T-helper 1 cell (primary cell): ENCODE results near the gene CCDC178.
"Not testable (repeated sequence)": the region's sequence is repeated elsewhere in the genome, so short reads cannot be mapped to it uniquely, and the experiment has no call there.

ENCODE experiments used
- DNase-seq, 5 donors: peaks; one replicate each; pipeline ENCODE4 v3.0.0-alpha.2; 2012 to 2020

Gene CCDC178

DNA sequence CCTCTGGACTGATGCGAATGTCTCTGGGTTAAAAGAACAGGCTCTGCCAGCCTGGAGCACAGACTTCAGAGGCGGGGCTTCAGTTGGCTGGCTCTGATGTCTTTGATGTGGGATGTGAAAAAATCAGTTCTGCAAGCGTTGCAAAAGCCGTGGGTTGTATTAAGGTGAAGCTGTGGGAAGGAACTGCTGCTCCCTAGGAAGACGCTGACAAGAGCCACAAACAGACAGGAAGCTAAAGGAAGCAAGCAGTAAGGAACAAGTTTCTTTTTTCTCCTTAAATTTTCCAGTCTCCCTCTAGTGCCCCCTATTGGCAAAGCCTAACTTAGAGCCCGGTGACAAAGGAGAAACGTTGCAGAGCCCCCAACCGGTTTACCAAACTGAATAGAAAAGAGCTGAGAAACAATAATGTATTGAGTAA, 239.0 kb downstream of the CCDC178 start:
- DNase-seq = no peak

- DNase-seq = no peak
Measured at GRCh38 chr18:33195795-33196194, 244.7 kb downstream of the CCDC178 start.

- no peak for DNase-seq
Measured at GRCh38 chr18:33194793-33195192, 245.7 kb downstream of the CCDC178 start.

DNA sequence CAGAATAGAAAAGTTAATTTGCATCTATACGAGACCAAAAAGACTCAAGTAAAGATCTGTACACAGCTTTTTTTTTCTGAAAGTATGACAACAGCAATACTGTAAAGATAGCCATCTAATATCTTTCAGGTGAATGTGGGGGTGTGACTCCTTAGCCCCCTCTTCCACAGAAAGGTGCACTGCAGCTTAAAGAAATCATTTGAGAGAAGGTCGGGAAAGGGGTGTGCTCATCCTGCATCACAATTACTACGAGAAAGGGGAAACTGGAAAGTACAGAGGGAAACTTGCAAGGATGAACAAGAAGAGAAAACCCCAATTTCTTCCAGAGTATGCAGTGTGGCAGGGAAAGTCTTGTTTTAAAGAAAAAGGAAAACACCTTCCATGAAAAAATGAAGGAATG, 255.6 kb downstream of the CCDC178 start:
- DNase-seq = no peak

DNA sequence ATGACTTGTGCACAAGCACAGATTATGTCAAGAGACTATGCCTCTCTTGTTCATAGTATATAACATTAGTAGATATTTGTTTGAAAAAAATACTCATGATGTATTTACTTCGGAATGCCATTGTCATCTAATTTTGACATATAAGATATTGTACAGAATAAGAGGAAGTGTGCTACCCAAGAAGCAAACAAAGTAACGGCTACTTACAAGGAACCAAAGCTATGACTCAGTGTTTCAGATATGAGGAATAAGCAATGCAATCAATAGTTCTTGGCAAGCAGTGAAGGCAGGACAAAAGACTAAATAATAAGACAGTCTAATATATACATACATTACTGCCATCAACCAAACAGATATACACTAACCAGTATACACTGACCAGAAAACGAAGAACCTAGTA, 256.3 kb downstream of the CCDC178 start:
- no peak for DNase-seq

- DNase-seq = no peak
Measured at GRCh38 chr18:33183136-33183535, 257.4 kb downstream of the CCDC178 start.

DNA sequence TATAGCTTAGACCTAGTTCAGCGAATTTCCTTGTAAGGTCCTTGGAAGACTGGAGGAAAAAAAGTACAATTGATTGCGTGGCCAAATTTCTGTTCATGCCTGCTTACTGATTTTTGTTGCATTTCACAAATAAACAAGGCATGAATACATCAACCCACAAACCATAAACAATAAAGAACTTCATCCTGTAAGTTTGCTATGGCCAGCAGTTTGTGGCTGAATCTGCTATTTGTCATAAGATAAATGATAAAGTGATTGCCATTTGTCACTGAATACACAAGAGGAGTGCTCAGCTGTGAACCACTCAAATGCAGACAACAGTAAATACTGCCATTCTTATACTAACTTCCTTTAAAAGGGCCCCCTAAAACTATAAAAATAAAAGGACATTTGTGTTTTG, 259.5 kb downstream of the CCDC178 start:
- DNase-seq = no peak

DNA sequence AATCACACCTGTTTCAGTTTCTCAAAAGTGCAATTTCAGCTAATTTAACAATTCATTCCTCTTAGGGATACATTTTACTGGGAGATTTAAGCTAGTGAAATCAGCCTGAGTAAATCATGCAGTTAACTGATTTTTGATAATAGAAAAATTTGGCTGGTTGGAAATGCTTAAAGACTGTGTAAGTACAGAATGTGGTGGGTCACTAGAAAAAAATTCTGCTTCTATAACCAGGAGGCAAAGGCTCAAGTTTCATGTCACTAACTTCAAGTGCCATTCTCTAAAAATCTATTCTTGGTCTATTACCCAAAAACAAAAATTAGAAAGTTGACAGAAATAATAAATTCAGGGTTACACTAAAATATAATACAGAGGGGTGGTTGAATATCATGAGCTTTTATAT, 271.3 kb downstream of the CCDC178 start:
- no peak for DNase-seq

DNA sequence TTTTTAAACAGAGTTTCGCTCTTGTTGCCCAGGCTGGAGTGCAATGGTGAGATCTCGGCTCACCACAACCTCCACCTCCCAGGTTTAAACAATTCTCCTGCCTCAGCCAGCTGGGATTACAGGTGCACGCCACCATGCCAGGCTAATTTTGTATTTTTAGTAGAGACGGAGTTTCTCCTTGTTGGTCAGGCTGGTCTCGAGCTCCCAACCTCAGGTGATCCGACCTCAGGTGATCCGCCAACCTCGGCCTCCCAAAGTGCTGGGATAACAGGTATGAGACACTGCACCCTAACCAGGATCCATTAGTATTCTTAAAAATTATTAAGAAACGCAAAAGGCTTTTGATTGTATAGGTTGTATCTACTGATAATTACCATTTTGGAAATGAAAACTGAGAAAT, 276.4 kb downstream of the CCDC178 start:
- DNase-seq = not testable (repeated sequence)

GRCh38 chr18:33161131-33161530, 279.4 kb downstream of the CCDC178 start:
- no peak for DNase-seq

DNA sequence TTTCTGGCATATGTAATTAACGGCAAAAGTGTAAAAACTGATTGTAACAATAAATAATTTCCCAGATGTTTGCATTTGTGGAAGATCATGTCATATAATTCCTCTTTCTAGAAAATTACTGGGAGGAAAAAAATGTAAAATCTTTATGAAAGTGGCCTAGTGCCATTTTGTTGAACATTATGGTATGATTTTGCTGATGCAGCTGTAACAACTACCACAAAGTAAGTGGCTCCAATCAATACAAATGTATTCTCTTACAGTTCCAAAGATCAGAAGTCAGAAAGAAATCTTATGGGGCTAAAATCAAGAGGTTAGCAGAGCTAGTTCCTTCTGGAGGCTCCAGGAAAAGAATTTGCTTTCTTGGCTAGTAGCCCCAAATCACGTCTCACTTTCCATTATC, 281.4 kb downstream of the CCDC178 start:
- DNase-seq = no peak

GRCh38 chr18:33157893-33158292, 282.6 kb downstream of the CCDC178 start:
- no peak for DNase-seq

DNA sequence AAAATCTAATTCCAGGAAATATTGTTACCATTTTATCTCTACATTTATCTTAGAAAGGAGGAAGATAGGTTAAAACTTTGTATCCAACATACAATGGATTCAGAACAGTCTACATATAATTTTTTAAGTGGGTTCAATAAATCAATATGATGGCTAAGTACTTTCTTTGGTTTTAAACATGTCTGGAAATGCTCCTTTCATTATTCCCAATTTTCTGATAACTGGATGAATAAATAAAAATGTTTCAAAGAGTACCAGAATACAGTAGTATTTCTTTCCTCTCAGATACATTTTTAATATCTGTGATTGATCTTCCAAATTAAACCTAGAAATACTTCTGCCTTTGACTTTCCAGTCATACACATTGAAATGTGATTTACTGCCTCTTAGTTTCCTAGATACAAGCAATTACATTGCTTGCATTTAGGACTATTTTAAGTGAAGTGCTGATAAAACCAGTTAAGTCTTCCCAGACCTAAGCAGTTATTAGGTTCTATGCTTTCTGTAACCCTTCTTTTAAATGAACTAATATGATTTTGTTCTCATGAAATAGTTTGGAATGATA, 283.5 kb downstream of the CCDC178 start:
- DNase-seq = no peak

DNA sequence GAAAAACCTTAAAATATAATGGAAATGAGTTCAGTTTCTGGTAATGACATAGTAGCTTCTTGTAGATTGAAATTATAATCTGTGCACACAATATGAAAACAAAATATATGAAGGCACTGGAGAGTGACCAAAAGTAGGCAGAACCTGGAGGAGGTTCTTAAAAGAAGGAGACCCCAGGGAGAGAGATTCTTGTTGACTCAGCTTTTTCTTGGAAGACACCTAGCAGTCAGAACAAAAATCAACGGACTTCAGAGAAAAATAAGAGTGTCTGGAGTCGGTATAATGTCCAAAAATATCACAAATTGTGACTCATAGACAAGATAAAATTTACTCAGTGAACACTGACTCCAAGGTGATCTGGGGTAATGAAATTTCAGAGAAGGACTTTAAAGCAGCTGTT, 286.5 kb downstream of the CCDC178 start:
- DNase-seq = no peak

DNA sequence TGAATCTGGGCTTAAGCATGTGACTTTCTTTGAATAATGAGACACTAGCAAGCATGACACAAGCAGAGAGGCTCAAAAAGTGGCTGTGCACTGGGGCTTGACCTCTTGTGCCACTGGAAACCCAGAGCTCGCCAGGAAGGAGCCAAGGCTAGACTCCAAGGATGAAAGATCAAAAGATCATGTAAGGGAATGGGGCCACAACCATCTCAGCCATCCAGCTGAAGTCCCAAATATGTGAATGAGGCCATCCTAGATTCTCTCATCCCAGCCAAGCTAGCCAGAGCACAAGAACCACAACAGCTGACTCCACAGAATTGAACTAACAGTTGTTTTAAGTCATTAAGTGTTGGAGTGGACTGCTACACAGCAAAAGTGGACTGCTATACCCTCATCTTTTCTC, 288.1 kb downstream of the CCDC178 start:
- no peak for DNase-seq

GRCh38 chr18:33147811-33148210, 292.7 kb downstream of the CCDC178 start:
- DNase-seq = not testable (repeated sequence)

DNA sequence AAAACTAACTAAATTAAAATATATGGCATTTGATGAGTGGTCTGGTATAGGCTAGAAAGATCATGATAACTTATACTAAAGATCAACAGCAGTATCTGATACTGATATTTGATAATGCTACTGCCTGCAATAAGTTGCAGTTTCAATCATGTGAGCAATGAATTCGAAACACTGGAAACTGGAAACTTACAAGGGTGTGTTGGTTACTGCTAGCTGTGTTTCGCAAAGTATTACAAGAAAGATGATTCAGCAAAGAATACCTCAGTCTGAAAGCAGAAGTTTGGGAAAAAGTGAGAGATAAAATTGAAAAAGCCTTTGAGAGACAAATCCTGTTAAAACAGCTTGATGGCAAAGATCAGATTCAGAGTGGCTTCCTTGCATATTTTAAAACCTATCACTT, 294.5 kb downstream of the CCDC178 start:
- DNase-seq = no peak

DNA sequence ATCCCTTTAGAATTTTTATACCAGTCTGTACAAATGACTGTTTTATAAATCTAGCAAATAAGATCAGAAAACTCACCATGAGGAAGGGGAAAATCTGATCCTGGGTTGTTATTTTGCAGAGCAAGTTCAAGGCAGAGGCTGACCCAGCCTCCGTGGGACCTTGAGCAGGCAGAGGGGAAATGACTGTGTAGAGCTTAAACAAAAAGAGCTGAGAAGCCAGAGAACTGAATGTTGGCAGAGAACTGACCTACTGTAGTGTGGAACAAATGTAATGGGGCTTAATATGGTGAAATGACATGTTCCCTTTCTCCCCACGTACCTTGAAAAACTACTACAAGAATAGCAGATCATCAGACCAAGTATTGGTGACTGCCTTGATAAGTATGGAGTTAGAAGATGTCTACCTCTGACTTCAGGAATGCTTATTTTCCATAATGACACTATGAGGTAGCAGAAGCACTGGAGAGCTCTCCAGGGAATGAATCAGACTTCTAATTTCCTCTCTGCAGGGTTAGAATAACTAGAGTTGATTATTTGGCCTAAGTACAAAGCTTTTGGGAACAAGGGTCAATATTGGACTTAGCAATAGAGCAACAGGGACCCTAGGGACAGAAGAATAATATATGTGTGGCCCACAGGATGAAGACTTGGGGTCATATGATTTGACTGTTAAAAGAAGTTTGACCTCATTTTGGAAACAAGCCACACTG, 304.4 kb downstream of the CCDC178 start:
- DNase-seq = no peak

DNA sequence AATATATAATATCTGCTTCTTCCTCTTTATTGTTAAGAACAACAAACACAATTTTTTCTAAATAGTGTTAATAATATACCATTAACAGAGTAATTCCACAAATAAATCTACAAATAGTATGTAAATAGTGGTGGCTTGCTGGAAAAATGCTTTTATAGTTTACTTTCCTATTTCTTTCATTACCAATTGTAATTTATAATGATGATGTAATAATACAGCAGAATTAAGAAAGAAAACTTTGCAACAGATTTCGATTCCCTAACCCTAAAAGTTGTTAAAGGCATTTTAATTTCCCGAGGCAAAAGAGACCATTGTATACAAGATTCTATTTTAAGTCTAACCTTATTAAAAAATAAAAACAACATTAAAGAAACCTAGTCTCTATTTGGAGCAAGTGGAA, 307.9 kb downstream of the CCDC178 start:
- DNase-seq = no peak

DNA sequence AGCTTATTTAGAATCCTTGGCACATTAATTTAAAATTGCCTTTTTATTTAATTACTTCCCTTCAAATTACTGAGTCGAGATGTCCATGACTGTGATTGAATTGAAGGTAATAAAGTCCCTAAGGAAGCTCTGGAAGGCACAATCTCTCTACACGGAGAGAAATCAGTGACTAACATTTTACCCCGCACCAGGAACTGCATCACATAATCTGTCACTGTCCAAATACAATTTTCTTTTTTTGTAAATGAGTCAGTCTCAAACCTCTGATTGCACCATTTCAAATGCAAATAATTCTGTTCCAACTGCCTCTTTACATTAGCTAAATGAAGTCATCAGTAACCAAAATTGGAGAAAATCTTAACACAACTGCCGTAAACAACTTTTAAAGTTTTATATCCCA, 311.9 kb downstream of the CCDC178 start:
- DNase-seq = no peak

- DNase-seq = no peak
Measured at GRCh38 chr18:33123862-33124518, 316.5 kb downstream of the CCDC178 start.

DNA sequence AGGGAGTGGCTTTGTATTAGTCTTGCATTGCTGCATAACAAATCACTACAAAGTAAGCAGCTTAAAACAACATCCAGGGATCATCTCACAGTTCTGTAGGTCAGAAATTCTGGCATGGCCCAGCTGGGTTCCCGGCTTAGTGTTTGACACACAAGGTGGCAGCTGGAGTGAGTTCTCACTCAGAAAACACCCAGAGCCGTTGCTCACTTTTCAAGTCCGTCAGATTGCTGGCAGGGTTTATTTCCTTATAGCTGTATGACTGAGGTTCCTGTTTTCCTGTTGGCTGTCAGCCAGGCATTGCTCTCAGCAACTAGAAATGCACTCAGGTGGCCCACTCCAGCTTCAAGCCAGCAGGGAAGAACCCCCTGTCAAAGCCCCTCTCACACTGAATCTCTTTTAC, 324.1 kb downstream of the CCDC178 start:
- DNase-seq = no peak

DNA sequence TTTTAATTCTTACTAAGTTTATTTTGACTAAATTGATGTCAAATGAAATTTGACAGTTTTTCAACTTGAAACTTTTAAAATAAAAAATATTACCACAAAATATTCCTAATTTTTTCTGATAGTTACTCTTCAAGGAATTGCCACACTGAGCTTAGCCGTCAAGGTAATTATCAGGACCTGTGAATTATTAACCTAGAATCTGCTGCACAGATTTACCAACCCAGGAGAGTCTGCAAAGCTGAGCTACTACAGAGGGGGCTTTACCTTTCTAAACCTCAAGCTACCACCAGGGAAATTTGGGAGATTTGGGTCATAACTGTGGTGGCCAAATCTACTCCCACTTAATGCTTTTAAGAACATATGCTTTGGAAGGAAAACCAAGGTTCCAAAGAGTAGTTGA, 324.6 kb downstream of the CCDC178 start:
- no peak for DNase-seq

- DNase-seq = no peak
Measured at GRCh38 chr18:33115476-33115875, 325.0 kb downstream of the CCDC178 start.
